ENCODE measurements around the gene PGPEP1.

Gene PGPEP1

DNA sequence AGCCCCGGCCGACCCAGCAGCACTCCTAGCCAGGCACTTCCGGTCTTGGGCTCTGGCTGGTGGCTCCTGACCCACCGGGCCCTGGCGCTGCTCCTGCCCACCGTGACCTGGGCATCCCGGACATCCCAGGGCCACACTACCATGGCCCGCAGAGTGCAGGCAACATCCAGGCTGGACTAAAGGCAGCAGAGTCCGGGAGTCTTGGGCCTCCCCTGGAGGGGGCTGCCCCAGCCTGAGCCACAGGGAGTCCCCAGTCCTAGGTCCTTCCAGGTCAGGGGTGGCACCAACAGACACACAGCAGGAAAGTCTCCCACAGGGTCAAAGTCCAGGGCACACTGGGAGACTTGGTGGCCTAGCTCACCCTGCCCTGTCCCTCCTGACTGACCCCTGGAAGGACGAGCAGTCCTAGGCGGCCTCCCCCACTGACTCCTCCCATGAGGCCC is 28.3 kb upstream of the PGPEP1 start:
- TF ChIP-seq SIN3A (IDR thresholded peaks at IDR 0.05; ENCODE audit: borderline replicate concordance, insufficient read depth, low read length): no peak

DNA sequence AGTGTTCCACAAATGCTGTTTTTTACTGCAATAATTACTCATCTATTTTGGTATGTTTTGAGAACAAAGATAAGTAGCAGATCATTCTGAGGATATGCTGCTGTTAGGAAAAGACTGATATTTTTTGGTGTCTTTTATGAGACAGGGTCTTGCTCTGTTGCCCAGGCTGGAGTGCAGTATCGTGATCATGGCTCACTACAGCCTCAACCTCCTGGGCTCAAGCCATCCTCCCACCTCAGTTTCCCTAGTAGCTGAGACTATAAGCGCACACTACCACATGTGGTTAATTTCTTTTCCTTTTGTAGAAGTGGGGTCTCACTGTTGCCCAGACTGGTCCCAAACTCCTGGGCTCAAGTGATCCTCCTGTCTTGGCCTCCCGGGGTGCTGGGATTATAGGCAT is 27.0 kb upstream of the PGPEP1 start:
- no peak for TF ChIP-seq POLR2AphosphoS5 (IDR thresholded peaks at IDR 0.05; ENCODE audit: low read depth, low read length)
- no peak for TF ChIP-seq FOXP2 (optimal IDR thresholded peaks at IDR 0.05; ENCODE audit: borderline replicate concordance, extremely low read depth, extremely low read length, insufficient read depth)
- TF ChIP-seq, protein P1, sequence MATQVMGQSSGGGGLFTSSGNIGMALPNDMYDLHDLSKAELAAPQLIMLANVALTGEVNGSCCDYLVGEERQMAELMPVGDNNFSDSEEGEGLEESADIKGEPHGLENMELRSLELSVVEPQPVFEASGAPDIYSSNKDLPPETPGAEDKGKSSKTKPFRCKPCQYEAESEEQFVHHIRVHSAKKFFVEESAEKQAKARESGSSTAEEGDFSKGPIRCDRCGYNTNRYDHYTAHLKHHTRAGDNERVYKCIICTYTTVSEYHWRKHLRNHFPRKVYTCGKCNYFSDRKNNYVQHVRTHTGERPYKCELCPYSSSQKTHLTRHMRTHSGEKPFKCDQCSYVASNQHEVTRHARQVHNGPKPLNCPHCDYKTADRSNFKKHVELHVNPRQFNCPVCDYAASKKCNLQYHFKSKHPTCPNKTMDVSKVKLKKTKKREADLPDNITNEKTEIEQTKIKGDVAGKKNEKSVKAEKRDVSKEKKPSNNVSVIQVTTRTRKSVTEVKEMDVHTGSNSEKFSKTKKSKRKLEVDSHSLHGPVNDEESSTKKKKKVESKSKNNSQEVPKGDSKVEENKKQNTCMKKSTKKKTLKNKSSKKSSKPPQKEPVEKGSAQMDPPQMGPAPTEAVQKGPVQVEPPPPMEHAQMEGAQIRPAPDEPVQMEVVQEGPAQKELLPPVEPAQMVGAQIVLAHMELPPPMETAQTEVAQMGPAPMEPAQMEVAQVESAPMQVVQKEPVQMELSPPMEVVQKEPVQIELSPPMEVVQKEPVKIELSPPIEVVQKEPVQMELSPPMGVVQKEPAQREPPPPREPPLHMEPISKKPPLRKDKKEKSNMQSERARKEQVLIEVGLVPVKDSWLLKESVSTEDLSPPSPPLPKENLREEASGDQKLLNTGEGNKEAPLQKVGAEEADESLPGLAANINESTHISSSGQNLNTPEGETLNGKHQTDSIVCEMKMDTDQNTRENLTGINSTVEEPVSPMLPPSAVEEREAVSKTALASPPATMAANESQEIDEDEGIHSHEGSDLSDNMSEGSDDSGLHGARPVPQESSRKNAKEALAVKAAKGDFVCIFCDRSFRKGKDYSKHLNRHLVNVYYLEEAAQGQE (IDR thresholded peaks at IDR 0.05; ENCODE audit: insufficient read depth in 1 of 2, low read depth in 2 of 2, low read length in 2 of 2): no peak
- TF ChIP-seq TAF1 (IDR thresholded peaks at IDR 0.05; ENCODE audit: borderline replicate concordance, insufficient read depth, low read length): no peak
- no peak for TF ChIP-seq SIN3A (IDR thresholded peaks at IDR 0.05; ENCODE audit: borderline replicate concordance, insufficient read depth, low read length)

DNA sequence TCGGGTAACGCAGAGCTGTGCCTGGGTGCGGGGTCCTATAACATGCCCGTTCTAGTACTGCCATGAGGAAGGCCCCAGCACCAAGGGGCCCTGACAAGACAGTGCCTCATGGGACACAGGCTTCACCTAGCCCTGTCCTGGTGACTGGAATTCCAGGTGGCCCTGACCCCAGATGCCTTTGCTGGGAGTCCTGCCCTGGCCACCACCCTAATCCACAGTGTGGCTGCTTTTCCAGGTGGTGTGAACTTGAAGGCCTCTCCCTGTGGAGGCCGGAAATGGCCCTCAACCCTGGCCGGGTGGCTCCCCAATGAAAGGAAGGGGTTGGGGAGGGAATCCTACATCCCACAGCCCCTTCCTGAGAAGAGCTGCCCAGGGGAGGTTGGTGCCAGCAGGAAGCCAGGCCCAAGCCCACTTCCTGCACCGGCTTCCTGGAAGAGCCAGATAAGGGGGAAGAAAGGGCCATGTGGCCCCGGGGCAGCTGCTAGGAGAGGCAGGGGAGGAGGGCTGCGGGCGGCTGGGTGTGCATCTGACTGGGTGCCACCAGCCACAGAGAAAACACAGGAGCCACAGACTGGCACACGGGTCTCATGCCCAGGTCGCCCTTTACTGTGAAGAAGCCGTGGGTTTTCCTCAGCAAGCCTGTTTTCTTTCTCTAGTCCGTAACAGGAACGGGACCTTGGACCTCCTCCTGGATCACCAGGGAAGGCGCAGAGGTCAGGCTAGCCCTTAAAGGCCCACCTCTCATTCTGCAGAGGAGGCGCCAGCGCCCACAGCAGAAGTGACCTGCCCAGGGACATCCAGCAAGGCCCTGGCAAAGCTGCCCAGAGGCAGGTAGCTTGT is 22.2 kb upstream of the PGPEP1 start:
- TF ChIP-seq, protein P1 (IDR thresholded peaks at IDR 0.05; ENCODE audit: insufficient read depth in 1 of 2, low read depth in 2 of 2, low read length in 2 of 2): no peak
- TF ChIP-seq SIN3A (IDR thresholded peaks at IDR 0.05; ENCODE audit: borderline replicate concordance, insufficient read depth, low read length): no peak
- peak; percentile 18 for TF ChIP-seq FOXP2 (optimal IDR thresholded peaks at IDR 0.05; ENCODE audit: borderline replicate concordance, extremely low read depth, extremely low read length, insufficient read depth)
- TF ChIP-seq POLR2AphosphoS5 (IDR thresholded peaks at IDR 0.05; ENCODE audit: low read depth, low read length): no peak
- no peak for TF ChIP-seq TAF1 (IDR thresholded peaks at IDR 0.05; ENCODE audit: borderline replicate concordance, insufficient read depth, low read length)

DNA sequence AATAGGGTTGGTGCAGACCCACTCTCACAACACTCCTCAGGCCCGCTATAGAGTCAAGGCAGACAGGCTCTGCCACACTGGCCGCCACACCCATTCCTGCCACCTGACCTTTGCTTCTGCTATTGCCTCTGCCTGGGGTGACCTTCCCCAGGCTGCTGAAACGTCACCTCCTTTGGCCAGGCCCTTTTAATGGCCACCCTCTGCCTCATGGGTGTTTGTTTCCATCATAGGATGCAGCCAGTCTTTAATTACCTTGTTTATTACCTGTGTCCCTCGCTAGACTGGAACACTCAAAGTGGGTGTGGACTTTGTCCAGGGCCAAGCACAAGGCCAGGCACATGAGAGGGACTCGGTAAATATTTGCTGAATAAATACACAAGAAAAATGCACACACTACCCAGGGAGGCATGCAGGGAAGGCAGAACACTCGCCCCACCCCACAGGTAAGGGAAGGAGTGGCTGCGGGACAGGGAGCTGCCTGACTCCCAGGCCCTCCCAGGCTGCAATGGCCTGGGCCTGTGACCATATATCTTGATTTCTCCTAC is 20.7 kb upstream of the PGPEP1 start:
- TF ChIP-seq POLR2AphosphoS5 (IDR thresholded peaks at IDR 0.05; ENCODE audit: low read depth, low read length) (no peak), SIN3A (IDR thresholded peaks at IDR 0.05; ENCODE audit: borderline replicate concordance, insufficient read depth, low read length) (no peak), TAF1 (IDR thresholded peaks at IDR 0.05; ENCODE audit: borderline replicate concordance, insufficient read depth, low read length) (no peak), FOXP2 (optimal IDR thresholded peaks at IDR 0.05; ENCODE audit: borderline replicate concordance, extremely low read depth, extremely low read length, insufficient read depth) (no peak)
- TF ChIP-seq, protein P1 (IDR thresholded peaks at IDR 0.05; ENCODE audit: insufficient read depth in 1 of 2, low read depth in 2 of 2, low read length in 2 of 2): no peak

DNA sequence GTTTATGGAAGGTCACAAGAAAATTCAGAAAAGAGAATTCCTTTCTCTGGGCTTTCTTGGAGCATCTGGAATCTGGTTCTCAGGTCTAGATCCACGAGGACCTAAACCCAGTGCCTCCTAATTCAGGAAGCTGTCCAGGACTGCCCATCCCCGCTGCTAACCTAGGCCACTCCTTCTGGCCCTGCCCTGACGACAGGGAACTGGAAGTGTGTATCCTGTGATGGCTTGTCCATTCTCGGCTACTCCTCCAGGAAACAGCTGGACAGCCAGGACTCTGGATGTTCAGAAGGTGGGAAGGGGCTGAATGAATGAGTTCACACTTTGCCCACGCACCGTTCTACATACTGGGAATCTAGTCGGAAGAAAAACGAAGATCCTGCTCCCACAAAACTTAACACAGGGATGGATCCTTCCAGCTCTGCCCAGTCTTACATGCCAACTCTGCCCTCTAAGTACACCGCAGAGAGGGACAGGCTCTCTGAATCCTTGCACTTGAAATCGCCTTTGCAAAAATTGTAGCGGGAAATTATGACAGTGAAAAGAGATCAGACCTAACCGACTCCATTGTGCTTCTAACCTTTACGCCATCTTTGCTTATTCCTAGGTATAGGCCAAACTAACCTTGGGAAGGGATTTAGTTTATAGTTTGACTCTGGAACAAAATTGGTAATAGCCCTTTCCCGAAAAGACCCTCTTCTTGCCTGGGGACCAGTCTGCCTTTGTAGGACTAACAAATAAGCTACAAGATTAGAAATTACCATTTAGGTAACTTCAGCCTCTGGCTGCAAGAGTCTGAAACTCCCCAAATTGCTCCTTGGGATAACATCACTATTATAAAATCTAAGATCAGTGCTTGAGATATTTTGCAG is 19.3 kb upstream of the PGPEP1 start:
- TF ChIP-seq, protein P1 (IDR thresholded peaks at IDR 0.05; ENCODE audit: insufficient read depth in 1 of 2, low read depth in 2 of 2, low read length in 2 of 2): no peak
- TF ChIP-seq TAF1 (IDR thresholded peaks at IDR 0.05; ENCODE audit: borderline replicate concordance, insufficient read depth, low read length) (peak; percentile 44; the same call in 1 of the 2 replicates), FOXP2 (optimal IDR thresholded peaks at IDR 0.05; ENCODE audit: borderline replicate concordance, extremely low read depth, extremely low read length, insufficient read depth) (peak; percentile 66), POLR2AphosphoS5 (IDR thresholded peaks at IDR 0.05; ENCODE audit: low read depth, low read length) (peak; percentile 74), SIN3A (IDR thresholded peaks at IDR 0.05; ENCODE audit: borderline replicate concordance, insufficient read depth, low read length) (peak; percentile 91; the same call in 1 of the 2 replicates)

All from PFSK-1 (cell line).